ENCODE data around the gene YDJC. TPM values are rescaled to one million over a fixed set of nuclear protein-coding genes. Genes with fewer than 3 reads are reported as not detected.

Gene YDJC
- total and polyA plus RNA-seq, 2 of the 13 experiments (the other 11 are each of a cell fraction or from before 2014, with no cell fraction given), result 15.3 to 32.0 TPM

- POLR2A ChIA-PET, result no interaction called here
- ATAC-seq (no peak), FAIRE-seq (no peak), DNase-seq (ENCODE audit: low spot score) (no peak)
- intact Hi-C loops (cut with micrococcal nuclease; ENCODE audit: unreplicated experiment), result no loop called here
- Histone ChIP-seq H3K27ac (ENCODE audit: extremely low read length, insufficient read depth, low read length) (no peak overlapping the region), H4K20me1 (ENCODE audit: insufficient read depth, low read length) (peaks cover 10% of the 10 kb centered on the region; the same call in 1 of the 2 replicates), H3K4me2 (ENCODE audit: low read depth, low read length) (no peak overlapping the region), H3K4me1 (ENCODE audit: insufficient read depth, low read length) (no peaks in the 10 kb centered on the region), H3K9ac (ENCODE audit: insufficient read depth, low read depth, low read length) (no peak overlapping the region), H3K9me3 (ENCODE audit: low read length) (no peaks in the 10 kb centered on the region), H3K36me3 (replicated peaks in 1 of 2; ENCODE audit: control insufficient read depth in 1 of 2, insufficient read depth in 2 of 2, low read length in 2 of 2) (peaks cover 20 to 60% of the 10 kb centered on the region in 2 experiments), H3K79me2 (ENCODE audit: insufficient read depth, low read length) (peaks cover 42% of the 10 kb centered on the region), H3K27me3 (ENCODE audit: control insufficient read depth in 1 of 2, insufficient read depth in 2 of 2, low read length in 2 of 2) (no peaks in the 10 kb centered on the region), H3K4me3 (replicated peaks in 1 of 3; ENCODE audit: insufficient read depth in 1 of 3, low read depth in 2 of 3, low read length in 3 of 3) (no peak overlapping the region), H2AFZ (ENCODE audit: low read length) (no peak overlapping the region)
- in situ Hi-C loops (cut with HindIII; ENCODE audit: extremely low pct_ligation_motif_present, low pct_unique_long_range_greater_than_20kb), result no loop called here
- WGBS (ENCODE audit: low lambda C conversion rate), result 94% methylated on average over 6 of the region's 7 CpGs
- CTCF ChIA-PET (ENCODE audit: low intra/inter-chr PET ratio, low total read pairs), result no interaction called here
- no TSS peak for BruUV-seq (replicated peaks)
- TF ChIP-seq USF2 (IDR thresholded peaks at IDR 0.05; ENCODE audit: low read depth, low read length) (no peak), USF2 (CRISPR knock-in tag; IDR thresholded peaks at IDR 0.05; ENCODE audit: borderline replicate concordance) (no peak), AHR (CRISPR knock-in tag; IDR thresholded peaks at IDR 0.05) (no peak), CREB1 (IDR thresholded peaks at IDR 0.05) (no peak), CREB1 (CRISPR knock-in tag; IDR thresholded peaks at IDR 0.05) (no peak), POGK (CRISPR knock-in tag; conservative IDR thresholded peaks at IDR 0.05) (no peak), ZBTB10 (CRISPR knock-in tag; IDR thresholded peaks at IDR 0.05; ENCODE audit: borderline replicate concordance) (no peak), ZSCAN21 (CRISPR knock-in tag; IDR thresholded peaks at IDR 0.05; ENCODE audit: borderline replicate concordance) (no peak), ARNT (IDR thresholded peaks at IDR 0.05) (no peak), PBX2 (CRISPR knock-in tag; IDR thresholded peaks at IDR 0.05) (no peak), TOE1 (CRISPR knock-in tag; IDR thresholded peaks at IDR 0.05) (no peak), U2AF2 (IDR thresholded peaks at IDR 0.05; ENCODE audit: low read depth, low read length) (no peak), ZNF354B (CRISPR knock-in tag; IDR thresholded peaks at IDR 0.05) (no peak), GZF1 (CRISPR knock-in tag; IDR thresholded peaks at IDR 0.05) (no peak), CENPBD1 (CRISPR knock-in tag; IDR thresholded peaks at IDR 0.05; ENCODE audit: borderline replicate concordance, low read depth) (no peak)
These were observed 17.0 kb downstream of the YDJC start for GRCh38 chr22:21612858-21613257.
